NCI-H510A treated with DMSO at 0.1 percent for 48 hours (cell line): ENCODE measurements around the gene FLVCR1.
"Not testable (repeated sequence)": the region's sequence is repeated elsewhere in the genome, so short reads cannot be mapped to it uniquely, and the experiment has no call there.

Source experiments
- DNase-seq: peaks from one replicate; lab custom pipeline; 2025; lab: John Stamatoyannopoulos, UW

The FLVCR1 gene

DNA sequence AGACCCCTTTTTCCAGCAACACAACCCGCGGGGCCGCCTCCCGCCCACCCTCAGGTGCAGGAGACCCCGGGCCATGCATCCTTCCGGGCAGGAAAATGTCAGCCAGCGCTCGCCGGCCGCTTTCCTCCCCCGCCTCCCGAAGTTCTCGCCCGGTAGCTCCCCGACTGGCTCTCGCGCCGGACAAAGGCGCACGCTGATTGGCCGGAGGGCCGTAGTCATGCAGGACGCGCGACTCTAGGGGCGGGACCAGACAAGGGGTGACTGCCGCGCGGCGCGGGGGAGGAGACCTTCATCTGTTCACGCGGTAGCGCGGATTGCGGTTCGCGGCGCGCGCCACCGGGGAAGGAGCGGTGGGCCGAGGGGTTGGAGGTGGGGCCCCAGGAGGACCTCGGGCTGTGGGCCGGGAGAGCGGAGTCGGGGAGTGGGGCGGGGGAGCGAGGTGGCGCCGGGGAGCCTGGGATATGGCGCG, at the start of gene FLVCR1:
Gene FLVCR1 (plus strand): TSS at position 284 of the 469 bp plus-strand sequence. CDS start 178 bp downstream, at position 462.
- peak; percentile 91 for DNase-seq

DNA sequence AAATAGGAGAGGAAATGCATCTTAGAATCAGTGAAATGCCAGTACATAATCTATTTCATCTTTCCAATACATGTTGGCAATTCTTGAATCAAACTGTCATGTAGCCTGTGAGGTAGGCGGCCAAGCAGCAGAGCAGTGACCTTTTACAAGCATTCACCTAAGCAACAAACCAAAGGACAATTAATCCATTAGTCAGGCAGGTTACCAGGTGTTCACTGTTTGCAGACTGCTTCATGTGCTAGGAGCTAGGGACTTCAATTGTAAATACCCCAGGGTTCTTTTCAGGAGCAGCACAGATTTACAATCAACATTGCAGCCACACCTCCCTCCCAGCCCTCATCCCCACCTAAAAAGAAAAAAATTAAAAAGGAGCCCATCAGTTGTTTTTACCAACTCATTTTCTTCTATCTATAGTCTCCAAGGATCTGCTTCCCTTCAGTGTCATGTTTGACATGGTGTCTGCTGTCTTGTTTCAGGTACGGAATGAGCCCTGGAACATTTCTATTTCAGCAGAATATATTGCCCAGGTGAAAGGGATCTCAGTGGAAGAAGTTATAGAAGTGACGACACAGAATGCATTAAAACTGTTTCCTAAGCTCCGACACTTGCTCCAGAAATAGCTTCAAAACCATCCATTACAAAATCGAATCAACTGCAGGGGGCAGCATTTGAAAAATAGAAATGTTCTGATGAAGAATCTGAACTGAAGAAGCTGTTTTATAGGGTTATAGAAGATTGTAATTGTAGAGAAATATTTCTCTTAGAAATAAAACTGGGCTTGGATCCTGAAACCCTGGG, 43.3 kb upstream of the FLVCR1 start:
- peak; percentile 49 for DNase-seq

DNA sequence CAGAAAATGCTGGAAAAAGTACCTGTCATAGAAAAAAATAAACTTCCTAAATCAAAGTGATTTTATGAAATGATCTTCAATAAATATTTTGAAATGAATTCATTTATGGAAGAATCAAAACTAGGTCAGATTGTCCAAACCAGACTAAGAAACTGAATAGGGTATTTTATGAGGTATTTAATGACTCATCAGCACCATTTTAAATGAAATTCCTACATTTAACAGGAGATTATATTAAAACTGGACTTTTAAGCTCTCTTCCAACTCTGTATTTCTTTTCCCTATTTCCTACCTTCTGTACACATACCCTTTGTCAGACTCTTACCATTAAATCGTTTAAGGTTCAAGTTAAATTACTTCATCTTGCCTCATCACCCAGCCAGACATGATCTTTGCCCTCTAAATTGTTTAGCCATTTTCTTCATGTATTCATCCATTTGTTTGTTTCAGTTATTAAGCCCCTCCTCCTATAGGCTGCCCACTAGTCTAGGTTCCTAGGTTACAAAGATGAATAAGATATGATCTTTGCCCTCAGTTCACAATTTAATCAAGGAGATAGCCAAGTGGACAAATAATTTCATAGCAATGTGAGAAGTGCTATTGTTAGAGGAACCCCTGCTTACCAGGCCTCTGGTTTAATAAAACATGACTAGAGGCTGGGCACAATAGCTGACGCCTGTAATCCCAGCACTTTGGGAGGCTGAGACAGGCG, 41.4 kb upstream of the FLVCR1 start:
- DNase-seq: no peak

DNA sequence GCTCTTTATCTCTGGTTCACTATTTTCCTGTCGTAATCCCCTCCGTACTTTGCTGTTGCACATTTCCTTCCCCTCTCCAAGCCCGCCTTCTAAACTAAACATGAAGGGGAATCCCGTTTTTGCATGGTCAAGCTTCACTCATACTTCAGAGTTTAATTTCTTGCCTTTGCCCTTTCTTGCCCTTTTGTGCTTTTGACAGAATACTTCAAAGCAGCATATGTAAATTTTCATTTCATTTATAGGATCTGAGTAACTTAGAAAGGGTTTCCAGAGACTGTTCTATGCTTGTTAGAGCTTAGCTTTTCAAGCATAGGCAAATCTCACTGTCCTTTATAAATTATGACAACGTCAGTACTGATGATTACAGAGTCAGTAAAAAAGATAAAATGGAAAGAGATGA, 38.3 kb upstream of the FLVCR1 start:
- no peak for DNase-seq

DNA sequence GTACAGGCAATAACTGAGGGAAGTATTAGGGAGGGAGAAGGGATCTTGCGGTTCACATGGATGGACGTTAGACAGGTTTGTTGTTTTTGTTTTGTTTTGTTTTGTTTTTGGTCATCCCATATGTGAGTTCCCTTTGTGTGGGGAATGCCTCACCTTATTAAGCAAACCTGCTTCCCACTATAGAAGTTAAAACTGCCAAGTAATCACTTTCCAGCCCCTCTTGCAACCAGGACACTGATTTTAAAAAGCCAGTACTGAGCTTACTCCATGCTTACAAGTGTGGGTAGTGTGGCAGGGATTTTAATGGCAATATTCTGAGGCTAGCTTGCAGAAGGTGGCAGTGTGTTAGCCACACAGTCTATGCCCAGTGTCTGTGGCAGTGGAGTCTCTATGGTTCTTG, 37.1 kb upstream of the FLVCR1 start:
- DNase-seq: no peak

DNA sequence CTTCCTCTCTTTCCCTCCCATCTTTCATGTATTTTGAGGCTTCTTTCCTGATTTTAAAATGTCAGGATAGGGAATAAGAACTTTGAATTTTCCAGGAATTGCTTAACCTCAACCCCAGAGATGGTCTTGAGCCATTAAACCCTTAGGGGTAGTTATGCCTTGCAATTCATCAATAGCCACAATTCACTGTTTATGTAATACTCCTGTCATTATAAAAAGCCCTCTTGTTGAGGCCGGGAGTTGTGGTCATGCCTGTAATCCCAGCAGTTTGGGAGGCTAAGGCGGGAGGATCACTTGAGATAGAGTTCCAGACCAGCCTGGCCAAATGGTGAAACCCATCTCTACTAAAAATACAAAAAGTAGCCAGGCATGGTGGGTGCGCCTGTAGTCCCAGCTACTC, 35.1 kb upstream of the FLVCR1 start:
- no peak for DNase-seq

DNA sequence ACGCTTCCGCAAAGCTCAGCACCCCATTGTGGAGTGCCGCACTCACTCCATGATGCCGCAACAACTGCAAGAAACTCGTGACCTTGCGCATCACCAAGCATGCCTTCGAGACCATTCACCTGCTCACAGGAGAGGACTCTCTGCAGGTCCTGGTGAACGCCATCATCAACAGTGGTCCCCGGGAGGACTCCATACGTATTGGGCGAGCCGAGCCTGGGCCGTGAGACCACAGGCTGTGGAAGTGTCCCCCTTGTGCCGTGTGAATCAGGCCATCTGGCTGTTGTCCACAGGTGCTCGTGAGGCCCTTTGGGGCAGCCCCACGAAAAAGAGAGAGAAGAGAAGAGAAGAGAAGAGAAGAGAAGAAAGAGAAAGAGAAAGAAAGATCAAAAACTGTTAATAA, 33.9 kb upstream of the FLVCR1 start:
- no peak for DNase-seq

DNA sequence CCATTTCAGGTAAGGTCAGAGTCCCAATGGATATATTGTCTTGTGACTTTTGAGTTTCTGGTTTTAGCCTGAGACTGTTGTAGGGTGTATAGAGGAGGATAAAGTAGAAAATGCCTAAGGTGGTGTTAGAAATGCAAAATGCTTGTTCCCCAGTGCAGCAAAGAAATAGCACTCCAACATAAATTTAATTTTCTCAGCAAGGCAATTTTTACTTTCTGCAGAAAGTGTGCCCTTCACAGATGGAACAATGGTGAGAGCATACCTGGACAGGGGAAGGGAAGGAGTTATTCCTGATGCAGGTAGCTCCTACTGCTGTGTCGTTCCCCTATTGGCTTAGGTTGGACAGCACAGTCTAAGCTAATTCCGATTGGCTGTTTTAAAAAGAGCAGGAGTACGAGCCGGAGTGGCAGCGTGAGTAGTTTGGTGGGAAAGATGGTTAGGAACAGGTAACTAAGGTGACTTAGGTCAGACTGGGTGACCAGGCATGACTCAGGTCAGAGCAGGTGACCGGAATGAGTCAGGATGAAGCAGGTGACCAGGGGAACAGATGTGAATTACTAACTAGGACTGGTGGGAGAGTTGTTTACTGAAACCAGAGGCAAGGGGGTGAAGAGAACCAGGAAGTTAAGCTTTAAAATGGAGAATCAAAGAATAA, 32.1 kb upstream of the FLVCR1 start:
- no peak for DNase-seq

DNA sequence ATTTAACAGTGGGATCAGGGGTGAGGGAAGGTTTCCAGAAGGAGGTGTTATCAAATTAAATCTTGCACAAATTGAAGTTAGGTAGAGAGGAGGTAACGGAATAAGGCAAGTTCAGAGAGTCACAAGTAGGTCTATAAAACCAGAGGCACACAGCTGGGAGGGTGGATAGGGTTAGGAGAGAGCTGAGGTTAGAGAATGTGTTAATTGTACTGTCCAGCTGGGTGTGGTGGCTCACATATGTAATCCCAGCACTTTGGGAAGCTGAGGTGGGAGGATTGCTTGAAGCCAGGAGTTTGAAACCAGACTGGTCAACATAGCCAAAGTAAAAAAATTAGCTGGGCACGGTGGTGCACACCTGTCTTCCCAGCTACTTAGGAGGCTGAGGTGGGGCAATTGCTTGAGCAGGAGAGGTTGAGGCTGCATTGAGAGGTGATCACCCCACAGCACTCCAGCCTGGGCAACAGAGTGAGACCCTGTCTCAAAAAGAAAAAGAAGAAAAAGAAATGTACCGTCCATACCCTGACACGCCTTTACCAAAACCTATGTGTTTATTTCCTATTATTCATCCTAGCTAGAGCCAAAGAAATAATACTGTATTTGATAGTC, 30.8 kb upstream of the FLVCR1 start:
- DNase-seq: no peak

DNA sequence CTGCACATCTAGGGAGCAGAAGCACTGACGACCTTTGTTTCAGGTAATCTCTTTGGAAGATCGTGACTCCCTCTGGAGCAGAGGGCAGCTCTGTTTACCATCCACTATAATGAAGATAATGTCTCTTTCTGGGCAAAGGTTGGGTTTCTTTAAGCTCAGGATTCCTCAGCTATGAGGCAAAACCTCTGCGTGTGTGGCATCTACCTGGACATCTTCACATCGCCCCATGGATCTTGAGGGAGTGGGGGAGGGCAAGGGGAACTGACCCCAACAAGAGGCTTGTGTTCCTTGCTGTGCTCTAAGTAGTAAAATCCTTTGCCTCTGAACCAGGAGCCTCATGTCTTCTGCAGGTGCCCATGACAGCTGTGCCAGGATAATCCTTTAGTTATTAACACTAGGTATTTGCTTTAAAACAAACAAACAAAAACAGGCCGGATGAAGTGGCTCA, 30.2 kb upstream of the FLVCR1 start:
- DNase-seq: no peak

DNA sequence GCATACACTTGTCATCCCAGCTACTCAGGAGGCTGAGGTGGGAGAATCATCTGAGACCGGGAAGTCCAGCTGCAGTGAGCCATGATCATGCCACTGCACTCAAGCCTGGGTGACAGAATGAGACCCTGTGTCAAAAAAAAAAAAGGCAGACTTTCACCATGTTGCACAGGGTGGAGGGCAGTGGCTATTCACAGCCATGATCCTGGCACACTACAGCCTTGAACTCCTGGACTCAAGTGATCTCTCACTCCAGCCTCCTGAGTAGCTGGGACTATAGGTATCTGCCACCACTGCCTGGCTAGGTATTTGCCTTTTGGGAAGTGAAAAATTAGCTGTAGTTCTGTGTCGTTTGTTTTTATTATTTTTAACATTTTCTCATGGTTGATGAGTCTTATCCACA, 29.7 kb upstream of the FLVCR1 start:
- no peak for DNase-seq

DNA sequence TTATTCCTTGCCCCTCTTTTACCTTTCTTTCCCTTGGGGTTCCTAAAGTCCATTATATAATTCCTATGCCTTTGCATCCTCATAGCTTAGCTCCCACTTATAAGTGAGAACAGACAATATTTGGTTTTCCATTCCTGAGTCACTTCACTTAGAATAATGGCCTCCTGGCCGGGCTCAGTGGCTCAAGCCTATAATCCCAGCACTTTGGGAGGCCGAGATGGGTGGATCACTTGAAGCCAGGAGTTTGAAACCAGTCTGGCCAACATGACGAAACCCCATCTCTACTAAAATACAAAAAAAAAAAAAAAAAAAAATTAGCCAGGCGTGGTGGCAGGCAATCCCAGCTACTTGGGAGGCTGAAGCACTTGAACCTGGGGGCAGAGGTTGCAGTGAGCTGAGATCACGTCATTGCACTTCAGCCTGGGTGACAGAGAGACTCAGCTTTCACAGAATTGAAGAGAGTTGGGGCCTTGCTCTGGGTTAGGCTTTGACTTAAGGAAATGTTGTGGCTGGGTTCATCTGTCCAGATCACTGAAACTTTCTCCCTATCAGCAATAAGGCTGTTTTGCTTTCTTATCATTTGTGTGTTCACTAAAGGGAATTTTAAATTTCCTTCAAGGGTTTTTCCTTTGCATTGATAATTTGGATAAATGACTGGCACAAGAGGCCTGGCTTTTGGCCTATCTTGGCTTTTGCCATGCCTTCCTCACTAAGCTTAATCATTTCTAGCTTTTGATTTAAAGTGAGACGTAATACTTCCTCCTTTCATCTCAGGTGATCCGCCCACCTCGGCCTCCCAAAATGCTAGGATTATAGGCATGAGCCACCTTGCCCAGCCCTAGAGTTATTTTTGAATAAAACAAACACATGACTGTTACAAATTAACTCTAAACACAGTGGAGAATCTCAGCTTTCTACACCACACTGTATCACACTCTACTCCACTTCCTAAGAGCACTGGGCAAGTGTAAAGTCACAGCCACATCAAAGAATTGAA, 24.6 kb upstream of the FLVCR1 start:
- DNase-seq: not testable (repeated sequence)

DNA sequence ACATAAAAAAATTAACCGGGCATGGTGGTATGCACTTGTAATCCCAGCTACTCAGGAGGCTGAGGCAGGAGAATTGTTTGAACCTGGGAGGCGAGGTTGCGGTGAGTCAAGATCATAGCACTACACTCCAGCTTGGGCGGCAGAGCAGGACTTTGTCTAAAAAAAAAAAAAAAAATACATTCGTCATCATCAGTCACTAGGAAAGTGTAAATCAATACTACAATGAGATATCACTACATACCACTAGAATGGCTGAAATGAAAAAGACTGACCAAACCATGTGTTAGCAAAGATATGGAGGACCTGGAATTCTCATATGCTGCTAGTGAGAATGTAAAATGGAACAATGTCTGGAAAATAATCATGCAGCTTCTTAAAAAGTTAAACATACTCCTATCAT, 19.9 kb upstream of the FLVCR1 start:
- DNase-seq: no peak

DNA sequence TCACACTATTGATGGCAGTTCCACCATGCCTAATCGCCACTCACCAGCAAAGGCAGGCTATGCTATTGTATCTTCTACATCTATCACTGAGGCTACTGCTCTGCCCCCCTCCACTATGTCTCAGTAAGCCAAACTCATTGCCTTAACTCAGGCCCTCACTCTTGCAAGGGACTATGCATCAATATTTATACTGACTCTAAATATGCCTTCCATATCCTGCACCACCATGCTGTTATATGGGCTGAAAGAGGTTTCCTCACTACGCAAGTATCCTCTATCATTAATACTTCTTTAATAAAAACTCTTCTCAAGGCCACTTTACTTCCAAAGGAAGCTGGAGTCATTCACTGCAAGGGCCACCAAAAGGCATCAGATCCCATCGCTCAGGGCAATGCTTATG, 13.6 kb upstream of the FLVCR1 start:
- not testable (repeated sequence) for DNase-seq

DNA sequence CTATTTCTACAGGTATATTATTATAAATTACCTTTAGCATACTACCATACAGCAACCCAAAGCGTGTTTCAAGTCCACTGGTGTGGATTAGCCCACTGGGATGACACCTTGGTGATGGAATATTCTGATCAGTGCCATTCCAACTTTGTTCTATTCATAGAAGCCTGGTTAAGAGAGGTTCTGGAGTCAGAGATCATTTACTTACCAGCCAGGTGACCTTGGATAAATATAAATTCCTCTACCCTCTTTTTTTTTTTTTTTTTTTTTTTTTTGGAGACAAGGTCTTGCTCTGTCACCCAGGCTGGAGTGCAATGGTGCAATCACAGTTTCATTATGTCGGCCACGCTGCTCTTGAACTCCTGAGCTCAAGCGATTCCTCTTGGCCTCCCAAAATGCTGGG, 10.5 kb upstream of the FLVCR1 start, which contains the start of gene SPATA45:
Gene SPATA45 (minus strand): TSS at position 101 of the 400 bp plus-strand sequence. CDS start 11,500 bp downstream, outside the sequence.
- no peak for DNase-seq

DNA sequence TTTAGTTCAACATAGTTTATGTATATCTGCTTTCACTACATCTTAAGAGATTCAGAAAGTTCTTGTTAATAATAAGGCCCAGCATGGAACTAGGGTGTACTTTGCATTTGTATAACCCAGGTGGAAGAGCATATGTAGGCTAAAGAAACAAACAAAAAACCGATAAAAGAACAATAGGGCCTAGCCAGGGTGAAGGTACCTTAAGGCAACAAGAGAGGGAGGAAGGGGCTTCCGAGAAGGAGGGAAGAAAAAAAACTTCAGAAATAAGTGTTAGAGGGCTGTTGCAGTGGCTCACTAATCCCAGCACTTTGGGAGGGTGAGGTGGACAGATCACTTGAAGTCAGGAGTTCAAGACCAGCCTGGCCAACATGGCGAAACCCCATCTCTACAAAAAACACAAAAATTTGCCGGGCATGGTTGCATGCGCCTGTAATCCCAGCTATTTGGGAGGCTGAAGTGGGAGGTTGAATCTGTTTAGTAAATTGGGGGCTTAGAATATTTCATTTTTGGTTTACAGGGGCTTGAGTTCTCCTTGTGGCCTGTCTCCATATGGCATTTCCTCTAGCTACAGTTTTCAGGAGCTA, 5.9 kb upstream of the FLVCR1 start:
- no peak for DNase-seq

DNA sequence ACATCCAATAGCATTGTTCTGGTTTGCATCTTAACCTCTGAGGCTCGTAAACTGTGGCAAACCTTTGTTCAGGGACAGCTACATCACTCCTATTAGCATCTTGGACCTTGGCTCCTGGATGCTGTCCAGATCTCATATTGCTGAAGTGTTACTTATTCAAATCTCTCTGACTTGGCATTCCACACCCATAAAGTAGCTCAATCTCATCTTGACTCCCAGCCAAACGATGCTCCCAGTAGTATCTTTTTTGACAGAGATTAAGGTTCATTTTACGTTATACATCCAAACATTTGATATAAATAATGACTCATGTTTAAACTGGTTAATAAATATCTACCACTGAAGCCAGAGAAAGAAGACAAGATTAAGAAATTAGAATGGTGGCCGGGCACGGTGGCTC, 4.4 kb upstream of the FLVCR1 start:
- DNase-seq: no peak

DNA sequence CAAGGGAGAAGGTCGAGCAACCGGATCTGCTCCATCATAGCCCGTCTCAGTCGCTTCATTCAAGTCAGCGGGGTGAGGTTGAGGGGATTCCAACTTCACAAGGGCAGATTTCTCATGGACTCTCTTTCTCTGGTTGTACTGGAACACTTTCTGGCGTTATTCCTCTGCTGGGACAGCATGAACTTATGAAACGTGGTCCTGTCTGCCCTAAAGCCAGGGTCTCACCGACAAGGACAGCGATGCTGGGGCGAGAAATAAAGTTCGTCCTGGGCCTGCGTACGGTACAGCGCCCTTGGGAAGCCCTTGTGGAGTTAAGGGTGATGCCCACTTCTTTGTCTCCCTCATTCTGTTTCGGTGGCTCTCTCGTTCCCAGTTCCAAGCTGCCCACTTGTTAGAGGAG, 1.3 kb upstream of the FLVCR1 start:
- no peak for DNase-seq

DNA sequence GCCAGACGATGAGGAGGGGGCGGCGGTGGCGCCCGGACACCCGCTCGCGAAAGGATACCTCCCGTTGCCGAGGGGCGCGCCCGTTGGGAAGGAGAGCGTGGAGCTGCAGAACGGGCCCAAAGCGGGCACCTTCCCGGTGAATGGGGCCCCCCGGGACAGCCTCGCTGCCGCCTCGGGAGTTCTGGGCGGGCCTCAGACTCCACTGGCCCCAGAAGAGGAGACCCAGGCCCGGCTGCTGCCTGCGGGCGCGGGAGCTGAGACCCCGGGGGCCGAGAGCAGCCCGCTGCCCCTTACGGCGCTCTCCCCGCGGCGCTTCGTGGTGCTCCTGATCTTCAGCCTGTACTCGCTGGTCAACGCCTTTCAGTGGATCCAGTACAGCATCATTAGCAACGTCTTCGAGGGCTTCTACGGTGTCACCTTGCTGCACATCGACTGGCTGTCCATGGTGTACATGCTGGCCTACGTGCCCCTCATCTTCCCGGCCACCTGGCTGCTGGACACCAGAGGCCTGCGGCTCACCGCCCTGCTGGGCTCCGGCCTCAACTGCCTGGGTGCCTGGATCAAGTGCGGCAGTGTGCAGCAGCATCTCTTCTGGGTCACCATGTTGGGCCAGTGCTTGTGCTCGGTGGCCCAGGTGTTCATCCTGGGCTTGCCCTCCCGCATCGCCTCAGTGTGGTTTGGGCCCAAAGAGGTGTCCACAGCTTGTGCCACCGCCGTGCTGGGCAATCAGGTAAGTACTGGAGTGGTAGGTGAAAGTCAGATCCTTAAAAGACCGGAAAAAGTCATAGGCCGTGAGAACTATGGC, 588 bp downstream of the FLVCR1 start:
- DNase-seq: peak; percentile 41
